NCI-H82 treated with DMSO at 0.1 percent for 48 hours (cell line): ENCODE data around the gene TPRG1L.

Source experiments
- DNase-seq: peaks from one replicate; lab custom pipeline; 2025; ENCODE audit not compliant: unreplicated experiment; lab: John Stamatoyannopoulos, UW

The TPRG1L gene

GRCh38 chr1:3677484-3677883 lies 52.7 kb downstream of the TPRG1L start:
- no peak for DNase-seq

GRCh38 chr1:3678361-3679097 lies 53.7 kb downstream of the TPRG1L start:
- DNase-seq: no peak

- no peak for DNase-seq
Observed at GRCh38 chr1:3679098-3679555, 54.3 kb downstream of the TPRG1L start.
